Gastrocnemius medialis (tissue), 4 donors: Measurements from ENCODE around the gene ARFGEF3. TPM values are rescaled to one million over a fixed set of nuclear protein-coding genes. Genes with fewer than 3 reads are reported as not detected.

Source experiments
- ATAC-seq, 2 donors: fragments of 150-250 bp; one replicate each; pipeline ENCODE4 v1.9.1; 2016
- DNase-seq, 2 donors: peaks; one replicate each; pipeline ENCODE4 v3.0.0-alpha.2; 2019
- H3K27ac ChIP-seq, 4 donors: fragments of 200-600 bp; sonication (generic); 1 replicate in 1 of 4; 2 replicates in 3 of 4; pipeline ENCODE4 v1.5.1; 2016 to 2018; ENCODE audit warnings: mild to moderate bottlenecking in 2 of 4, moderate library complexity in 1 of 4
- H3K27me3 ChIP-seq, 3 donors: fragments of 200-600 bp; sonication (generic) in 2 of 3; 1 replicate in 1 of 3; 2 replicates in 2 of 3; pipeline versions ENCODE4 v1.5.1 to v1.6.0; 2016 to 2019; ENCODE audit warnings: mild to moderate bottlenecking in 1 of 3, moderate library complexity in 1 of 3
- H3K36me3 ChIP-seq, 2 donors: fragments of 200-600 bp; sonication (generic) in 1 of 2; one replicate each; pipeline ENCODE4 v1.5.1; 2017 to 2018
- H3K4me1 ChIP-seq, 2 donors: fragments of 200-600 bp; sonication (generic) in 1 of 2; one replicate each; pipeline ENCODE4 v1.5.1; 2016 to 2017; ENCODE audit warnings: mild to moderate bottlenecking in 2 of 2
- H3K4me3 ChIP-seq, 4 donors: fragments of 200-600 bp; sonication (generic) in 3 of 4; 1 replicate in 1 of 4; 2 replicates in 3 of 4; pipeline ENCODE4 v1.5.1; 2016 to 2019; ENCODE audit warnings: mild to moderate bottlenecking in 2 of 4
- H3K9me3 ChIP-seq, 3 donors: fragments of 200-600 bp; sonication (generic) in 2 of 3; 1 replicate in 1 of 3; 2 replicates in 2 of 3; pipeline ENCODE4 v1.5.1; 2016 to 2019
- POLR2A ChIP-seq, 2 donors: fragments of 450-650 bp; IDR thresholded peaks; one replicate each; pipeline ENCODE4 v1.6.1; 2017; ENCODE audit warnings: antibody characterized with exemption in 2 of 2, mild to moderate bottlenecking in 2 of 2, moderate library complexity in 2 of 2
- in situ Hi-C, 4 donors: fragments of 200-750 bp; cut with MboI; loops; one replicate each; pipeline versions ENCODE4 v1.15.0 to v1.8.0; 2017; ENCODE audit warnings: low sequenced_read_pairs in 4 of 4
- intact Hi-C: fragments of 100-400 bp; cut with DNase I; formaldehyde crosslinking; loops from one replicate; pipeline ENCODE4 v1.15.1; 2023; ENCODE audit warnings: low total_unique reads
- total RNA-seq, 4 donors: library from RNA; depleted of rRNA; stranded (reverse); fragments of >200 nt; gene quantifications; one replicate each; pipeline versions ENCODE4 v1.1.0 to v1.2.3, GENCODE V29; 2016
- TF ChIP-seq, protein P1 (sequence below), 5 experiments: fragments of 450-650 bp in 3 of 5; fragments of 200-600 bp in 2 of 5; sonication (generic) in 2 of 5; IDR thresholded peaks in 4 of 5; conservative IDR thresholded peaks in 1 of 5; 1 replicate in 4 of 5; 2 replicates in 1 of 5; pipeline ENCODE4 v1.5.1; 2016 to 2019; ENCODE audit warnings: antibody characterized with exemption in 5 of 5, mild to moderate bottlenecking in 3 of 5, moderate library complexity in 3 of 5

Gene ARFGEF3
- total RNA-seq, 4 donors from 2014 or later, result 0.40 to 0.78 (median 0.52) TPM

- in situ Hi-C loops, result no loop called here
- intact Hi-C loops, result no loop called here
- TF ChIP-seq, protein P1, sequence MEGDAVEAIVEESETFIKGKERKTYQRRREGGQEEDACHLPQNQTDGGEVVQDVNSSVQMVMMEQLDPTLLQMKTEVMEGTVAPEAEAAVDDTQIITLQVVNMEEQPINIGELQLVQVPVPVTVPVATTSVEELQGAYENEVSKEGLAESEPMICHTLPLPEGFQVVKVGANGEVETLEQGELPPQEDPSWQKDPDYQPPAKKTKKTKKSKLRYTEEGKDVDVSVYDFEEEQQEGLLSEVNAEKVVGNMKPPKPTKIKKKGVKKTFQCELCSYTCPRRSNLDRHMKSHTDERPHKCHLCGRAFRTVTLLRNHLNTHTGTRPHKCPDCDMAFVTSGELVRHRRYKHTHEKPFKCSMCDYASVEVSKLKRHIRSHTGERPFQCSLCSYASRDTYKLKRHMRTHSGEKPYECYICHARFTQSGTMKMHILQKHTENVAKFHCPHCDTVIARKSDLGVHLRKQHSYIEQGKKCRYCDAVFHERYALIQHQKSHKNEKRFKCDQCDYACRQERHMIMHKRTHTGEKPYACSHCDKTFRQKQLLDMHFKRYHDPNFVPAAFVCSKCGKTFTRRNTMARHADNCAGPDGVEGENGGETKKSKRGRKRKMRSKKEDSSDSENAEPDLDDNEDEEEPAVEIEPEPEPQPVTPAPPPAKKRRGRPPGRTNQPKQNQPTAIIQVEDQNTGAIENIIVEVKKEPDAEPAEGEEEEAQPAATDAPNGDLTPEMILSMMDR (IDR thresholded peaks at IDR 0.05 in 4 of 5, conservative IDR thresholded peaks at IDR 0.05 in 1 of 5), result no peak
- TF ChIP-seq POLR2A (IDR thresholded peaks at IDR 0.05), result no peak
- Histone ChIP-seq H3K4me3 (no peak overlapping the region), H3K4me1 (no peaks in the 10 kb centered on the region), H3K36me3 (no peaks in the 10 kb centered on the region), H3K27me3 (no peaks in the 10 kb centered on the region), H3K27ac (no peak overlapping the region), H3K9me3 (no peaks in the 10 kb centered on the region)
- no peak for ATAC-seq
- DNase-seq, result no peak
These were observed 78.0 kb downstream of the ARFGEF3 start for GRCh38 chr6:138239774-138240173.

DNA sequence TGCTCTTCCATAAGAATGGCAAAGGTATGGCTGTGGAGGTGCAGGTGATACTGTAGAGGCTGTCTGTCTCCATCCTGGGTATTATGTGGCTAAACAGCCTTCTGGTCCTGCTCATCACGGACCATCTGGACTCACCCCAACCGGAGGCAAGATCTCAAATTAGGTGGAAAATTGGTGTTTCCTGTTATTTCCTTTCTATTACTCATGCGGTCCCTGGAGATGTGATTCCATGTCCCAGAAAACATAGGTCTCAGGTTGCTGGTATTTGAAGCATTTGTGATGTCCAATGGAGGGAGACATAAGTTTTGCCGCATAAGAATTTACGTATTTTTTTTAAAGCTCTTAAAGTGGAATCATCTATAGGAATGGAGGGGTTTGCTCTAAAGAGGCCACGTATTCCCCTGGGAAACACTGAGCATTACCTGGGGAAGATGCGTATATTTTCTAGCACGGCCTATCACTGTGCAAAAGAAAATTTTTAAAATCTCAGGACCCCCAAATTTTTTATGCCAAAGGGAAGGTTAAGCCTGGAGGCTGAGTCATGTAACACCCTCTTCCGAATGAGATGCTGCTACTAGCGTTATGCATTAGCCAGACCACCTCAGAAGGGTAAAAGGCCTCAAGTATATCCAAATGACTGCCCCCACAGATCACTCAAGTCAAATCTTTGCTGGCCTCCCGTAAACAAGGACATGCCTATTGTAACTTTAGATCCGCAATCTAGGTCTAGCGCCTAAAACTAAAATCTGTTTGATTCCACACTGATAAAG lies 78.9 kb downstream of the ARFGEF3 start:
- no peak overlapping the region for H3K27ac ChIP-seq
- ATAC-seq (no peak), DNase-seq (no peak)
- no peak for TF ChIP-seq POLR2A (IDR thresholded peaks at IDR 0.05)
- TF ChIP-seq, protein P1 (IDR thresholded peaks at IDR 0.05 in 4 of 5, conservative IDR thresholded peaks at IDR 0.05 in 1 of 5), result no peak
- no peaks in the 10 kb centered on the region for H3K4me1 ChIP-seq
- no peak overlapping the region for H3K4me3 ChIP-seq
- H3K36me3 ChIP-seq, result no peaks in the 10 kb centered on the region
- H3K9me3 ChIP-seq, result no peaks in the 10 kb centered on the region
- in situ Hi-C loops, result no loop called here
- intact Hi-C loops, result no loop called here
- H3K27me3 ChIP-seq, result no peaks in the 10 kb centered on the region

GRCh38 chr6:138241381-138241780 lies 79.6 kb downstream of the ARFGEF3 start:
- in situ Hi-C loops (no loop called here), intact Hi-C loops (no loop called here)
- no peaks in the 10 kb centered on the region for H3K36me3 ChIP-seq
- no peaks in the 10 kb centered on the region for H3K4me1 ChIP-seq
- TF ChIP-seq POLR2A (IDR thresholded peaks at IDR 0.05), result no peak
- TF ChIP-seq, protein P1 (IDR thresholded peaks at IDR 0.05 in 4 of 5, conservative IDR thresholded peaks at IDR 0.05 in 1 of 5), result no peak
- no peaks in the 10 kb centered on the region for H3K27me3 ChIP-seq
- no peaks in the 10 kb centered on the region for H3K9me3 ChIP-seq
- H3K4me3 ChIP-seq, result no peak overlapping the region
- ATAC-seq, result no peak
- no peak for DNase-seq
- H3K27ac ChIP-seq, result no peak overlapping the region

DNA sequence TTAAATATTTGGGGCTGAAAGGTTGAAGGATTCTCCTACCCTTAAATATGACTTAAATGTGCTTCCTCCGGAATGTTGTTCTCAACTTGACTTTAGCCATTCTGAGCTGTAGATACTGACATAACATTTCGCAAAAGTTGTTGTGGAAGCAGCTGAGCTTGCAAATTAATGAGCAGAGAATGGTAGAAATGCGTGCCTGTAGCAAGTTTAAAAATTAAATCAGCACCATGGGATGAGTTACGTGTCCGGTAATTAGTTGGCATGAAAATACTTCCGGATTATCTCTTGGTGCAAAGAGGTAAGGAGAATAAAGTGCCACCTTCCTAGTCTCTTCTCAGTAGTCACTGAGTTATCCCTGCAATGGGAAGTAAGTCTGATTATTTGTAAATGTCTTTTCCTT lies 80.2 kb downstream of the ARFGEF3 start:
- H3K4me1 ChIP-seq, result no peaks in the 10 kb centered on the region
- TF ChIP-seq POLR2A (IDR thresholded peaks at IDR 0.05), result no peak
- TF ChIP-seq, protein P1 (IDR thresholded peaks at IDR 0.05 in 4 of 5, conservative IDR thresholded peaks at IDR 0.05 in 1 of 5), result no peak
- H3K27ac ChIP-seq, result no peak overlapping the region
- H3K27me3 ChIP-seq, result no peaks in the 10 kb centered on the region
- H3K4me3 ChIP-seq, result no peak overlapping the region
- no peak for ATAC-seq
- intact Hi-C loops, result no loop called here
- in situ Hi-C loops, result no loop called here
- H3K36me3 ChIP-seq, result no peaks in the 10 kb centered on the region
- no peak for DNase-seq
- no peaks in the 10 kb centered on the region for H3K9me3 ChIP-seq
